ENCODE results near the gene EPB41L4B.

Gene EPB41L4B

DNA sequence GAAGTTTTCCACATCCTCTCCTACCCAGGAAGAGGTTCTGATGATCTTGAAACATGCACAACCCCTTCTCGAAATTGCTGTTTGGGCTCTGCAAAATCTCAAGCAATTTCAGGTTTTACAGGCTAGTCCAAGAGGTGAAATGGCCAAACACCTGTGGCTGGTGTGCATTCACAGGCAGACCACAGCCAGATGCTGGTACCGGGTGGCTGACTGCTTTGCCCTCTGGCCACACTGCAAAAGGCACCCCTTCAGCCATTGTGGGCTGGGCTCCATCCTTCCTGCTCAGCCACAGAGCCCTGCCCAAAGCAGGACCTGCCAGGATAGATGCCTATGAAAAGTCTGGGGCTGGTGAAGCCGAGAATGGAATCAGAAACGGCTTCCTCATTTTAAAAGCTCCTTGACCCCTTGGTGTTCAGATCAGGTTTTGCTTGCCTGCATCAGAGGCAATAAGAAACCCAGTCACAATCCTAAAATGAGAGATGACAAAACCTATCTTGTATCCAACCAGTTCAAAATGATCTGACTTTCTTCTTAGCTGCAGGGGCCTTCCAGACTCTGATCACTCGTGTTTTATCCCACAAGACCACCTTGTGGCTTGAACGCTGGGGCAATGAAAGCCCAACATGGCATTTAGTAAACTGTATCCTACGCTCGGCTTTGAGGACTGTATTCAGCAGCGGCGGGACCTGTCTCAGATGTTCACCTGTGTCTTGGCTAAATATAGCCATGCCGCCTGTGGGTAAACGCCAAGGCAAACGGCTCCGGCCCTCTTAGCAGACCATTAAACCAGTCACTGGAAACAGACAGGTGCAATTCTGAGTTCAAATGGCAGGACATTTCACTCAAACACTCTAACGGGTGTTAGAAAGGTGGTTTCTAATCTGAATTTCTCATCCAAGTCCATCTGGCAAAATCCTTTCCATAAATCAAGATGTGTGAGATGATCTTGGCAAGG is 49.6 kb downstream of the EPB41L4B start:
- peaks cover 0 to 5% of the 10 kb centered on the region in 2 donors for H3K9me3 Mint-ChIP-seq
- peaks cover 6% of the 10 kb centered on the region for H3K4me1 Mint-ChIP-seq
- H3K4me3 Mint-ChIP-seq, result no peak overlapping the region
- DNase-seq (no peak), ATAC-seq (no peak)
- H3K27ac Mint-ChIP-seq, result no peak overlapping the region
- peaks cover 8% of the 10 kb centered on the region for H3K27me3 Mint-ChIP-seq

DNA sequence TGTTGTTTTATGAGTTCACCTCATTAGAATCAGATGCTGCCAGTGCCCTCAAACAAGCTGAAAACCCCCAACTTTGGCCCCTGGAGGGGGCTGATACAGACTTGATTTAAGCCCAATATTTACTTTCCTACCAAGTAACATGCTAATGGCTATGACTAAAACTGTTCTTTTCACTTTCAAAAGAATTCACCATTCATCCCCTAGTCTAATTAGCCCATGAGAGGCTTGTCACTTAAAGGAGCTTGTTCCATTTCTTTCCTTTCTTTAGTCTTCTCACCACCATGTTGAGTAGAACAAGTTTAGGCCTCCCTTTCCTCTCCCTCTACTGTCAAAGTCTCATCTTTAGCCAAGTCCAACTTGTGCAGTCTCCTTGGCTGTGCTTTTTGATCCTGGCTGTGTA is 50.4 kb downstream of the EPB41L4B start:
- ATAC-seq (no peak), DNase-seq (no peak)
- Mint-ChIP-seq H3K9me3 (peaks cover 0 to 5% of the 10 kb centered on the region in 2 donors), H3K27me3 (peaks cover 8% of the 10 kb centered on the region), H3K4me3 (no peak overlapping the region), H3K27ac (no peak overlapping the region), H3K4me1 (peaks cover 6% of the 10 kb centered on the region)

DNA sequence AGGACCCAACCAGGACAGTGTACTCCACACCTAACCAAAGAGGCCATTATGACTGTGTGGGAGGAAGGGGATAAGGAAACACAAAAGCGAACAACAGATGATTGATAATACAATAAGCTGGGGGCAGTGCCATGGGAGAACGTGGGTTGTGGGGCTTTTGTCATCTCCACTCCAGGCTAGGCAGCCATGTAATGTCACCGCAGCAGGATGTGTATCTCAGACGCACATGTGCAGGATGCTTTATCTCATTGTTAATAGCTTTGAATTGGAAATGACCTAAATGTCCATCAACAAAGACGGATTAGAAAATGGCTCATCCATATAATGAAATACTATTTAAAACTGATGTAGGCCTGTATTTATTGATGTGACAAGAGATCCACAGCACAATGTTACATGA is 51.0 kb downstream of the EPB41L4B start:
- H3K9me3 Mint-ChIP-seq, result peaks cover 0 to 5% of the 10 kb centered on the region in 2 donors

DNA sequence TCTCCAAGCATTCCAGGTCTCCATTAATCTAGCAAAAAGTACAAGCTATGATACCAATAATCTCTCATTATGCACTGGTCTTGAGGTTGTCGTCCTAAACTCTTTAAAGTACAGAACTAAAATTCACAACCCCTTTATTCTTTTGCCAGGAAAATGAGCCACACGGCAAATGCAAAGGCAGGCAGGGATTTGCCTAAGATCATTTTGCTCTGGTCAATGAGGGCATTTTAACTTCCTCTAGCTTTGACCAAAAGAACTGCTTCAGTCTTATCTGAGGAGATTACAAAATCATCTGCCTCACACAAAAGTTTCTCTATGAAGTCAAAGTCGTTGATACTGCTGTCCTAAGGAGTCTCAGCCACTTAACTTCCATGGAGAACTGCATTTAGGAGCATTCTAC is 51.8 kb downstream of the EPB41L4B start:
- Mint-ChIP-seq H3K9me3 (peaks cover 0 to 5% of the 10 kb centered on the region in 2 donors), H3K27ac (no peak overlapping the region), H3K27me3 (peaks cover 10% of the 10 kb centered on the region), H3K4me3 (no peak overlapping the region), H3K4me1 (peaks cover 6% of the 10 kb centered on the region)
- DNase-seq (no peak), ATAC-seq (no peak)

More for the DNA sequence above, 51.0 kb downstream of the EPB41L4B start:
- Mint-ChIP-seq H3K27ac (no peak overlapping the region), H3K27me3 (peaks cover 9% of the 10 kb centered on the region), H3K4me3 (no peak overlapping the region), H3K4me1 (peaks cover 6% of the 10 kb centered on the region)
- ATAC-seq (no peak), DNase-seq (no peak)

DNA sequence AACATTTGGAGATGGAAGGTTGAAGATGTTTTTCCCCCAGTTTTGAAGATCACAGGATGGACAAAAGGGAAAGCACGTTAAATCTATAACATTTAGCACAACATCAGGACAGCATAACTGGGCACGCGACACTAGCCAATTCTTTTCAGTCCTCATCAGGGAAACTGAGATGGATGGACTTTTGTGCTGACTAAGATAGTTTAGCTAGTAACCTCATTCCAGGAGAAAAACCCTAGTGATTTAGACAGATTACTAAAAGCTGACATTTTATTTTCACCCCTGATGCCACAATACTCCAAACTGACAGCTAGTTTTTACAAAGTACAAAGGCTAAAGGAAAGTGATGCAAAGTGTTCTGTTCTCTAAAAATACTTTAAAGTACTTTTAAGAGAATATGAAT is 53.3 kb downstream of the EPB41L4B start:
- no peak for ATAC-seq
- no peak for DNase-seq
- Mint-ChIP-seq H3K27me3 (peaks cover 16% of the 10 kb centered on the region), H3K27ac (no peak overlapping the region), H3K4me1 (peaks cover 6% of the 10 kb centered on the region), H3K4me3 (no peak overlapping the region), H3K9me3 (peaks cover 0 to 5% of the 10 kb centered on the region in 2 donors)

DNA sequence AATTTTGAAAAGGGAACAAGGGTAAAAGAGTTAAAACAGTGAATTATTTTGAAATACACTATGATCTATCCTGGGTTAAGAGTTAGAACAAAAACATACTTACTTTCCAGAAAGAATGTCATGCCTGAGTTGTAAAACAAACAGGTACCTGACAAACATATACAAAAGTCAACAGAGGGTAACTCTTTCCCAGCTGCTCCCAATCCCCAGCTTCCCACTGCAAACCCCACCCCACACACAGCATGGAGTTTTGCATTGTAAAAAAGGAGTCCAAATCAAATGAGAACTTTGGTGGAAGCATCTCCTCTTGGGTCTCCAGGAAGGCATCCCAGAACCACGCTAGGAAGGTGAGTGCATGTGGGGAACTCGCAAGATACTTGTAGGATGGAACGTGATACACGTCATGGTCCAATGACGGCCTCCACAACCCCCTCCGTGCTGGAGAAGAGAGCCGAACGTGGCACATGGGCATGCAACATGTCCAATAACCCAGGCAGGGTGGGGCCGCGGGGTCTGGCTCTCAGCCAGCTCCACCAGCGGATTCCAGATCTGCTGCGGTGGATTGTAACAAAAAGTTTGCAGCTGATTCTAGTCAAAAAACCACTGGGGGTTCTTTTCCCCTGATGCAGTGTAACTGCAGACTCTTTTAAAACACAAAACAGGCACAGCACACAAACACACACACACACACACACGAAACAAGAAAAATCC is 55.8 kb downstream of the EPB41L4B start:
- H3K9me3 Mint-ChIP-seq, result peaks cover 0 to 5% of the 10 kb centered on the region in 2 donors
- ATAC-seq (no peak), DNase-seq (no peak)
- no peak overlapping the region for H3K27ac Mint-ChIP-seq
- H3K27me3 Mint-ChIP-seq, result peaks cover 18% of the 10 kb centered on the region
- H3K4me3 Mint-ChIP-seq, result no peak overlapping the region
- H3K4me1 Mint-ChIP-seq, result no peaks in the 10 kb centered on the region

DNA sequence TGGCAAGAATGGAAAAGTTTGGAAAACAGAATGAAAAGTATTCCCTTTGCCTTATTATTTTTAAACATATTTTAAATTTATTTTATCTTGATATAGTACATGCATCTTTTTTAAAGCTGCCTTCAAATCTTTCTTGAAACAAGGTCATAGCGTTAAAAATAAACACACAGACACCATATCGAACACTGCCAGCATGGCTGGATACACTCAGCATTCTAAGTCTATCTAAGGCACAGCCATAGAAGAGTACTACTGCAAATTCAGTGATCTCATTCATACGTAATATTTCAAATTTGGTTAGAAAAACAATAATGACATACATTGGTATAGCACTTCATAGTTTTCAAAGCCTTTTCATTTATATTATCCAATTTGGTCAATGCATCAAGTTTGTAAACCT is 57.5 kb downstream of the EPB41L4B start:
- H3K9me3 Mint-ChIP-seq, result peaks cover 0 to 5% of the 10 kb centered on the region in 2 donors
- ATAC-seq (no peak), DNase-seq (no peak)
- H3K27me3 Mint-ChIP-seq, result peaks cover 25% of the 10 kb centered on the region
- H3K27ac Mint-ChIP-seq, result no peak overlapping the region
- no peaks in the 10 kb centered on the region for H3K4me1 Mint-ChIP-seq
- H3K4me3 Mint-ChIP-seq, result no peak overlapping the region

DNA sequence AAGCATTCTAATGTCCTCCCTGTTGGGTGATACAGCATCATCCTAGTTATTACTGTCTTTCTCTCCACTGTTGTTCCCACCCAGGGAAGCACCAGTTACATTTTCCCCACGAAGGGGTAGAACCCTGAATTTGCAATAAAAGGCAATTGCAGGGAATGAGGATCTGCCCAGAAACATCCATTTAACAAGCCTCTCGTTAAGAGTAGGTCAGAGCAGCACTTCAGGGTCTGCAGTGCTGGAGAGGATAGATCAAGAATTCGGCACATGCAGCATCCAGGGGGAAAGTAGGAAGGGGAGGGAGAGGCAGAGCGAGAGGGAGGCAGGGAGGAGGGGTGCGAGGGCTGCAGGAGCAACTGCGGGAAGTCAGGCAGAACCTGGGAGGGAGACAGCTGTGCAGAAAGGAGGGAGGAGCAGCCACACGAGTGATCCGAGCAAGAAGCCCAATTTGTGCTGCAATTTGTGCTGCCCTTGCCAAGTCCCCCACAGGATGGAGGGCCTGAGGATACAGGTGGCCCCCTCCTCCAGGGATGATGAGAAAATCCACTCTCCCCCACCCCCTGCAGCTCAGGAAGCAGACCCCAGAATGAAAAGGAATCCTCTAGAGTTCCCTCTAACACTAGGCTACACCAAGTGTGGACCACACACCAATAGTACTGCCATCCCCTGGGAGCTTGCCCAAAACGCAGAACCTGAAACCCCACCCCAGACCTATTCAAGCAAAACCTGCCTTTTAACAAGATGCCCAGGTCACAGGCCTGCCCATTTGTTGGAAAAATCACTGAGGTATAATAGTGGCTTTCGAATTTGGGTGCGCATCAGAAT is 62.2 kb downstream of the EPB41L4B start:
- H3K4me1 Mint-ChIP-seq, result no peaks in the 10 kb centered on the region
- peaks cover 29% of the 10 kb centered on the region for H3K27me3 Mint-ChIP-seq
- ATAC-seq (no peak), DNase-seq (no peak)
- no peaks in the 10 kb centered on the region for H3K9me3 Mint-ChIP-seq
- H3K4me3 Mint-ChIP-seq, result no peak overlapping the region
- H3K27ac Mint-ChIP-seq, result no peak overlapping the region

DNA sequence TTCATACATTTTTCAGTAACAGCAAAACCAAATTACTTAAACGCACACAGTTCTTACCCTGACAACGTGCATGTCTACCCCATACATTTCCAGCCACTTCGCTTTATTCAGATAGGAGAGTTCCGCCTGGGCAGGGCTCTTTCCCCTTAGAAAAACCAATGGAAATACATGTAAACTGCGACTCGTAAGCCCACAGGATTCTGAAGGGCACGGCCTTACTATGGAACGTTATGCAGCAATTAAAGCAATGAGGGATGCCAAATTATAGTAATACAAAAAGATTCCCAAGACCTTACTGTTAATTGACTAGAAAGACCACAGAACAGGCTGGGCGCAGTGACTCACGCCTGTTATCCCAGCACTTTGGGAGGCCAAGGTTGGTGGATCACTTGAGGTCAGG is 64.5 kb downstream of the EPB41L4B start:
- H3K27me3 Mint-ChIP-seq, result peaks cover 37% of the 10 kb centered on the region
- no peaks in the 10 kb centered on the region for H3K9me3 Mint-ChIP-seq
- ATAC-seq (no peak), DNase-seq (no peak)
- no peak overlapping the region for H3K4me3 Mint-ChIP-seq
- H3K4me1 Mint-ChIP-seq, result no peaks in the 10 kb centered on the region
- no peak overlapping the region for H3K27ac Mint-ChIP-seq

DNA sequence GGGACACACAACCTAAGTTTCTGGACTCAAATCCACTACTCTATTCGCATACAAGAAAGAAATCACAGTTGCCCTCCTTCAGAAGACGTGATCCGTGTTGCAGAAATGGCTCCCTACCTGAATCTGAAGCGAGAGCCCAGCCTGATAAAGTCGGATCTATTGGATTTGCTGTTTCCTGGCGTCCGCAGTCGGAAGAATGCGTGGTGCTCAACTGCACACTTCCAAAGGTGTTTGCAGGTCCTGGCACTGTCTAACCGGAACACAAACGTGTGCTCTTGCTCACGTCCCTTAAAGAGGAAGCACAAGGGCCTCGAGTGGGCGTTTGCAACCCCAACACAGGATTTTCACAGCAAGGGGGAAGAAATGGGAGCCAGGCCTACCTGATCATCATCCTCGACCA is 65.5 kb downstream of the EPB41L4B start:
- ATAC-seq, result no peak
- Mint-ChIP-seq H3K4me1 (no peaks in the 10 kb centered on the region), H3K27me3 (peaks cover 40% of the 10 kb centered on the region), H3K9me3 (no peaks in the 10 kb centered on the region), H3K4me3 (no peak overlapping the region), H3K27ac (no peak overlapping the region)
- DNase-seq, result no peak

DNA sequence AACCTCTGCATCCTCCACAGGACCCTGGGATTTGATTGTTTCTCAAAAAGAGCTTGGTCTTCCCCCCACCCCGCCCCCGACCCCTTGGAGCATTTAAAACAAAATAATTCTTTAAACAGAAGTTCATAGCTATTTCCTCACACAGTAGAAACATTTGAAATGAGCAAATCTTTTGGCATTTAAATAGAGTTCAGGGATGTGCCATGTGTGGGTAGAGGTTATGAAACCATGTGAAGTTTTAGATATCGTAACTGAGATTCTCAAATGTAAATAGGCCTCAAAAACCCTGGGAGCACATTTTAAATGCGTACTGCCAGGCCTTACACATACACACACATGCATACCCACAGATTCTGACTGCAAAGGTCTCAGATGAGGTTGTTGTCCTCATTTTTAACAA is 66.5 kb downstream of the EPB41L4B start:
- DNase-seq, result no peak
- no peaks in the 10 kb centered on the region for H3K4me1 Mint-ChIP-seq
- H3K27ac Mint-ChIP-seq, result no peak overlapping the region
- peaks cover 44% of the 10 kb centered on the region for H3K27me3 Mint-ChIP-seq
- H3K9me3 Mint-ChIP-seq, result no peaks in the 10 kb centered on the region
- no peak overlapping the region for H3K4me3 Mint-ChIP-seq
- no peak for ATAC-seq

DNA sequence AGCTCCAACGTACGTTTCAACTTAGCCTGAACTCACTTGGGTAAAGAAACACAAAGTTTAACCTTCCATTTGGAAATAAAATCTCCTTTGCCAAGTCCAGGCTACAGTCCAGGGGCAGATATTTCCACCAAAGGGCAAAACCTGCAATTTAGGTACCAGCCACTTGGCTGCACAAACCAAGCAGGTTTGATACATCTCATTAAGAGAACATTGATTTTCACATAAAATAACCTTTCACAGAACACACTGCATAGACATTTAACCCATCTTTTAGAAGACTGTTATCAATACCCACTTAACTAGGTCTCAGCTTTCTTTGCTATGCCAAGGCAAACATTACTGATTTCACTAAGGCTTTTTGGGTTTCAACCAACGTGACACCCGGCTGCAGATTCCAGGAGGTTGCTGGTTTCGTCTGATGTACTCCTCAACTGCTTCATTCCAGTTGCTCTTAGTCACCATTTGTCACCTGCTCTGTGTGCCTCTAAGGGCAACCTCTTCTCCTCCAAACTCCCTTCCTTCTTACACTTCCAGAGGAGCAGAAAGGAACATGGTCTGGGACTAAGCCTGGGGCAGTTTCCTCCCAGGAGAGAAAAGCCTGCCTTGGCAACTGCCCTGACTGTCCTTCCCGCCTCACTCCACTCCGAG is 67.1 kb downstream of the EPB41L4B start:
- H3K9me3 Mint-ChIP-seq, result no peaks in the 10 kb centered on the region
- H3K27me3 Mint-ChIP-seq, result peaks cover 41% of the 10 kb centered on the region
- no peak overlapping the region for H3K27ac Mint-ChIP-seq
- H3K4me3 Mint-ChIP-seq, result no peak overlapping the region
- ATAC-seq (no peak), DNase-seq (no peak)
- no peaks in the 10 kb centered on the region for H3K4me1 Mint-ChIP-seq

DNA sequence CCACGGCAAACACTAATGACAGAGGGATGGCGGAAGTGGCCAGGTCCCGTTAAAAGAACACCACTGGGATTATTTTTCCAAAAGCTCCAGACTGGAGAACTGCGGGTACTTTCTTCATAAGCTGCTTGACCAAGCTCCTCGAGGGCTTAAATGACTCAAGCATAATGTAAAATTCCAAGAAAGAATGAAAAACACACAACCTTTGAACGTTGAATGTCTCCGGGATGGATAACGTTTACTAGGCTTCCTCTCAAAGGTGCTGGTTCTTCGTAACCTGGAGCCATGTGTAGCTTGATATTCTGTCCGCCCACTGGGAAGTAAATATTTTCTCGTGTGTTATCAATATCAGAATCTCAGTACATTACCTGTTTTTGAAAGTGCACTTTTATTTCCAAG is 67.6 kb downstream of the EPB41L4B start:
- H3K27me3 Mint-ChIP-seq, result peaks cover 41% of the 10 kb centered on the region
- no peak for ATAC-seq
- no peaks in the 10 kb centered on the region for H3K9me3 Mint-ChIP-seq
- no peak overlapping the region for H3K27ac Mint-ChIP-seq
- no peak for DNase-seq
- H3K4me1 Mint-ChIP-seq, result no peaks in the 10 kb centered on the region
- H3K4me3 Mint-ChIP-seq, result no peak overlapping the region

DNA sequence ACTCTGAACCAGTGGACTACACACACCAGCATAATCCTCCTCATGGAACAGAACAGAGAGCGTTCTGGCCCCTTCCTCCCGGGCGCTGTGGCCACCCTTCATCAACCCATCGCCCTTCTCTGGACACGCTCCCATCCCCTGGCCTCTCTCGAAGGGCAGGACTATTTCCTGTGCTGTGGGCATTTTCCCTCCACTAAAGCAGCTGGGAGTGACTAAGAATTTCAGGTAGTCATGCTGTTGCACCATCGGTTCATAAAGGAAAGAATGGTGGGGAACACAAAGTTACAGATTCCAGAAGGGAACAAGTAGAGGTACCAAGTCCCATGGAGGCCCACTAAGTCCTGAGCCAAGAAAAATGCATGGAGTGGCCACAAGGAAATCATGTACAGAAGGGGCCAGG is 68.6 kb downstream of the EPB41L4B start:
- Mint-ChIP-seq H3K4me1 (no peaks in the 10 kb centered on the region), H3K9me3 (no peaks in the 10 kb centered on the region), H3K27me3 (peaks cover 36% of the 10 kb centered on the region), H3K4me3 (no peak overlapping the region), H3K27ac (no peak overlapping the region)
- ATAC-seq, result no peak
- DNase-seq, result no peak

DNA sequence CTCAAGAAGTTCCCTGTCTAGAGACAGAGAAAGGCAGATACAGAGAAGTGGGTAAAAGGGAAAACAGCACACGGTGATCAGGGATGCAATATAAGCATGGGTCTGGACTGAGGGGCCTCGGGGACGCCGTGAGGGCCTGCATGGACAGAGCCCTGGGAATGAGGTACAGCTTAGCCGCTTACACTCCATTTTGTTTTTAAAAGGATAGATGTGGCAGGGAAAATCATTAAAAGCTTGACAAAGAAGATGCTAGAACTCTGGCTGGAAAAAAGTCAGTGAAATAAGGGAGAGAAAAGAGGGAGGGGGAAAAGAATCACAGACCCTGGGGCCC is 69.1 kb downstream of the EPB41L4B start:
- H3K27ac Mint-ChIP-seq, result peak overlapping the region in 1 of 2 donors; percentile 44
- peaks cover 30% of the 10 kb centered on the region for H3K27me3 Mint-ChIP-seq
- DNase-seq (no peak), ATAC-seq (no peak)
- no peaks in the 10 kb centered on the region for H3K9me3 Mint-ChIP-seq
- H3K4me3 Mint-ChIP-seq, result no peak overlapping the region
- H3K4me1 Mint-ChIP-seq, result no peaks in the 10 kb centered on the region
